K562 treated with DMSO at 1 percent for 48 hours (cell line): Measurements from ENCODE around the gene CCDC68. TPM values are rescaled to one million over a fixed set of nuclear protein-coding genes. Genes with fewer than 3 reads are reported as not detected.

Experiments
- total RNA-seq: library from RNA; unstranded; fragments of 300-600 nt; gene quantifications from 2 replicates; pipeline ENCODE4 v1.2.3, GENCODE V29; 2022; ENCODE audit warnings: low replicate concordance; ENCODE audit errors: extremely low read depth

The CCDC68 gene
- total RNA-seq: not detected in 2 replicates

GRCh38 chr18:54958704-54959625 is at the start of gene CCDC68:
TSS of gene CCDC68 (minus strand) at chr18:54959461. CDS start at chr18:54942791, 16,670 bp downstream.

Other genes with a start within 250 kb of the CCDC68 start
- not detected in 2 replicates for gene RAB27B, start 131.0 kb downstream of the CCDC68 start, total RNA-seq